K562 (cell line): Measurements from ENCODE around the gene SKAP1.

Source experiments
- SP1 ChIP-seq: sonication (generic); formaldehyde crosslinking; IDR thresholded peaks from 2 replicates; pipeline ENCODE4 v1.8.1; 2022; ENCODE audit warnings: mild to moderate bottlenecking, missing genetic modification reagents
- TF ChIP-seq, protein P1 (sequence below): sonication (generic); formaldehyde crosslinking; IDR thresholded peaks from 2 replicates; pipeline ENCODE4 v1.8.0; 2022; ENCODE audit warnings: mild to moderate bottlenecking, missing genetic modification reagents
- TF ChIP-seq, protein P2 (sequence below): sonication (generic); formaldehyde crosslinking; IDR thresholded peaks from 2 replicates; pipeline ENCODE4 v1.8.0; 2023; ENCODE audit warnings: mild to moderate bottlenecking, missing genetic modification reagents

DNA sequence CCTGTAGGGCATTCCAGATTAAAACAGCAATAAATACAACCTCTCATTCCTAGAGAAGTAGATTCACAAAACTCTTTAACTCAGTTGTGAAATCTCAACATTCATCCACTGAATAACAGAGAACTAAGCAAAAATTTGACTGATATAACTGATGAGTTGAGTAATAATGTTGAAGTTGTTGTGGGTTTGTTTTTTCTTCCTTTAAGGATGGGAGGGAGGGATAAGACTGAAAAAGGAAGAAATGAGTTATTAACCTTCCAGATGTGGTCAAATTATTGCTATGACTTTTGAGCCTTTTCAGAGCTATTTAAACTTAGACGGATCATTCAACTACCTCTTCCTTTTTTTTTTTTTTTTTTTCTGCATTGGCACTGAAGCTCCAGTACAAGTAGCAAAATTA is 38.6 kb downstream of the SKAP1 start:
- TF ChIP-seq, protein P1, sequence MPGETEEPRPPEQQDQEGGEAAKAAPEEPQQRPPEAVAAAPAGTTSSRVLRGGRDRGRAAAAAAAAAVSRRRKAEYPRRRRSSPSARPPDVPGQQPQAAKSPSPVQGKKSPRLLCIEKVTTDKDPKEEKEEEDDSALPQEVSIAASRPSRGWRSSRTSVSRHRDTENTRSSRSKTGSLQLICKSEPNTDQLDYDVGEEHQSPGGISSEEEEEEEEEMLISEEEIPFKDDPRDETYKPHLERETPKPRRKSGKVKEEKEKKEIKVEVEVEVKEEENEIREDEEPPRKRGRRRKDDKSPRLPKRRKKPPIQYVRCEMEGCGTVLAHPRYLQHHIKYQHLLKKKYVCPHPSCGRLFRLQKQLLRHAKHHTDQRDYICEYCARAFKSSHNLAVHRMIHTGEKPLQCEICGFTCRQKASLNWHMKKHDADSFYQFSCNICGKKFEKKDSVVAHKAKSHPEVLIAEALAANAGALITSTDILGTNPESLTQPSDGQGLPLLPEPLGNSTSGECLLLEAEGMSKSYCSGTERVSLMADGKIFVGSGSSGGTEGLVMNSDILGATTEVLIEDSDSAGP, result no peak
- TF ChIP-seq, protein P2, sequence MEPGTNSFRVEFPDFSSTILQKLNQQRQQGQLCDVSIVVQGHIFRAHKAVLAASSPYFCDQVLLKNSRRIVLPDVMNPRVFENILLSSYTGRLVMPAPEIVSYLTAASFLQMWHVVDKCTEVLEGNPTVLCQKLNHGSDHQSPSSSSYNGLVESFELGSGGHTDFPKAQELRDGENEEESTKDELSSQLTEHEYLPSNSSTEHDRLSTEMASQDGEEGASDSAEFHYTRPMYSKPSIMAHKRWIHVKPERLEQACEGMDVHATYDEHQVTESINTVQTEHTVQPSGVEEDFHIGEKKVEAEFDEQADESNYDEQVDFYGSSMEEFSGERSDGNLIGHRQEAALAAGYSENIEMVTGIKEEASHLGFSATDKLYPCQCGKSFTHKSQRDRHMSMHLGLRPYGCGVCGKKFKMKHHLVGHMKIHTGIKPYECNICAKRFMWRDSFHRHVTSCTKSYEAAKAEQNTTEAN (CRISPR knock-in tag), result no peak
- TF ChIP-seq SP1, result no peak
